Mononuclear cell (primary cell): ENCODE measurements around the gene HOXD11. TPM values are rescaled to one million over a fixed set of nuclear protein-coding genes. Genes with fewer than 3 reads are reported as not detected.

Experiments
- H3K27me3 ChIP-seq: 2 replicates; pipeline ENCODE4 v1.6.0; 2011; ENCODE audit warnings: low read length, control low read depth; ENCODE audit not compliant: insufficient read depth
- H3K4me1 ChIP-seq: 2 replicates; pipeline ENCODE4 v1.5.1; 2011; ENCODE audit warnings: mild to moderate bottlenecking, low read length, control low read depth; ENCODE audit not compliant: insufficient read depth
- H3K4me3 ChIP-seq: 2 replicates; pipeline ENCODE4 v1.5.1; 2011; ENCODE audit warnings: mild to moderate bottlenecking, low read length, moderate library complexity
- H3K9me3 ChIP-seq: 2 replicates; pipeline ENCODE4 v1.5.1; 2011; ENCODE audit warnings: low read depth, mild to moderate bottlenecking, control low read depth, low read length
- total RNA-seq: library from RNA; depleted of rRNA; stranded (reverse); fragments of >200 nt; gene quantifications from one replicate; pipeline ENCODE4 v1.2.3, GENCODE V29; 2012

The HOXD11 gene
- total RNA-seq, 1 donor = not detected

- no peaks in the 10 kb centered on the region for H3K9me3 ChIP-seq
- H3K4me1 ChIP-seq = no peaks in the 10 kb centered on the region
- H3K27me3 ChIP-seq = peaks cover 99% of the 10 kb centered on the region
- no peak within 1 kb of the TSS for H3K4me3 ChIP-seq
These were observed 9.1 kb downstream of the HOXD11 start, which contains the start of gene HOXD10 for GRCh38 chr2:176115883-176116813. TSS of gene HOXD10 (plus strand) at chr2:176116778. CDS start at chr2:176116834, 56 bp downstream.

GRCh38 chr2:176117162-176117822, 10.2 kb downstream of the HOXD11 start:
- peaks cover 99% of the 10 kb centered on the region for H3K27me3 ChIP-seq
- no peaks in the 10 kb centered on the region for H3K9me3 ChIP-seq
- peaks cover 7% of the 10 kb centered on the region for H3K4me1 ChIP-seq
- no peak overlapping the region for H3K4me3 ChIP-seq

DNA sequence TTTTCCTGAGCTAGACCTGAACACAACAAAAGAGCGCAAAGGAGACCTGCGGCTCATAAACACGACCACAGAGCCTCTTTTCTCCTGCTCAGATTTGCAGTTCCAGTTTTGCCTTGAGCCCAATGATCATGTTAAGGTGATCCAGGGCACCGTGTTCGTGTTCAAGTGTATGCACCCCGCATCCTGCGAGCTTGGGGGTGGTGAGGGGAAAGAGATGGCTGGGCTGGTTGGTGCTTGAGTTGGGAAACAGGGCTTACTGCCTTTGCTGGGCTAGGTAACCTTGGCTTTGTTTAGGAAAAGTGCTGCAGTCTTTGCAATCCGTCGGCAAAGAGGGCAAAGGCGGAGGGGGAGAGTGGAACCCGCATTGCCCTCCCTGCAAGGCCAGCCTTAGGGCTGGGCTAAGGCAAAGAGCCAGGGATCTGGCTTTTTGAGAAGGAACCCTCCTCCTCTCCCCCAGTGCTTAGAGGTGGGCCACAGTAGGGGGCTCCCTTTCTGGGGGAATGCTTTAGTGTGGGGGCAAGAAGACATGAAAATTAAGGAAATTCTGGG, 10.8 kb downstream of the HOXD11 start:
- H3K4me3 ChIP-seq = no peak overlapping the region
- H3K4me1 ChIP-seq = peaks cover 13% of the 10 kb centered on the region
- H3K9me3 ChIP-seq = no peaks in the 10 kb centered on the region
- H3K27me3 ChIP-seq = peaks cover 99% of the 10 kb centered on the region

DNA sequence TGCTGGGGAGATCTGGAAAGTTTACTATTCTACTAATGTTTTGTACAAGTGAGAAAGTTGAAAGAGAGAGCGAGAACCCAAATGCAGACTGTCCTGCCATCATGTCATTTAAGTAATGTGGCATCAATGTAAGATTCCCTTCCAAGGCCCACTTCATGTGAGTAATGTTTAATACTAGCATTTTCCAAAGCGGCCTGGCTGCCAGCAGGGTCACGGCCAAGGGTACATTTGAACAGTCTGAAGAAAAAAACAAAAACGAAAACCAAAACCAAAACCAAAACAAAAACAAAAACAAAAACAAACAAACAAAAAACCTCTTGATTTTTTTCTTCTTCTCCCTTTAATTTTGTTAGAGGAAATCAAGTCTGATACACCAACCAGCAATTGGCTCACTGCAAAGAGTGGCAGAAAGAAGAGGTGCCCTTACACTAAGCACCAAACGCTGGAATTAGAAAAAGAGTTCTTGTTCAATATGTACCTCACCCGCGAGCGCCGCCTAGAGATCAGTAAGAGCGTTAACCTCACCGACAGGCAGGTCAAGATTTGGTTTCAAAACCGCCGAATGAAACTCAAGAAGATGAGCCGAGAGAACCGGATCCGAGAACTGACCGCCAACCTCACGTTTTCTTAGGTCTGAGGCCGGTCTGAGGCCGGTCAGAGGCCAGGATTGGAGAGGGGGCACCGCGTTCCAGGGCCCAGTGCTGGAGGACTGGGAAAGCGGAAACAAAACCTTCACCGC, 11.7 kb downstream of the HOXD11 start:
- Histone ChIP-seq H3K4me3 (no peak overlapping the region), H3K4me1 (peaks cover 18% of the 10 kb centered on the region), H3K27me3 (peaks cover 99% of the 10 kb centered on the region), H3K9me3 (no peaks in the 10 kb centered on the region)

- H3K4me1 ChIP-seq = peaks cover 18% of the 10 kb centered on the region
- no peak overlapping the region for H3K4me3 ChIP-seq
- peaks cover 99% of the 10 kb centered on the region for H3K27me3 ChIP-seq
- H3K9me3 ChIP-seq = no peaks in the 10 kb centered on the region
These were observed 13.5 kb downstream of the HOXD11 start for GRCh38 chr2:176120364-176121189.

DNA sequence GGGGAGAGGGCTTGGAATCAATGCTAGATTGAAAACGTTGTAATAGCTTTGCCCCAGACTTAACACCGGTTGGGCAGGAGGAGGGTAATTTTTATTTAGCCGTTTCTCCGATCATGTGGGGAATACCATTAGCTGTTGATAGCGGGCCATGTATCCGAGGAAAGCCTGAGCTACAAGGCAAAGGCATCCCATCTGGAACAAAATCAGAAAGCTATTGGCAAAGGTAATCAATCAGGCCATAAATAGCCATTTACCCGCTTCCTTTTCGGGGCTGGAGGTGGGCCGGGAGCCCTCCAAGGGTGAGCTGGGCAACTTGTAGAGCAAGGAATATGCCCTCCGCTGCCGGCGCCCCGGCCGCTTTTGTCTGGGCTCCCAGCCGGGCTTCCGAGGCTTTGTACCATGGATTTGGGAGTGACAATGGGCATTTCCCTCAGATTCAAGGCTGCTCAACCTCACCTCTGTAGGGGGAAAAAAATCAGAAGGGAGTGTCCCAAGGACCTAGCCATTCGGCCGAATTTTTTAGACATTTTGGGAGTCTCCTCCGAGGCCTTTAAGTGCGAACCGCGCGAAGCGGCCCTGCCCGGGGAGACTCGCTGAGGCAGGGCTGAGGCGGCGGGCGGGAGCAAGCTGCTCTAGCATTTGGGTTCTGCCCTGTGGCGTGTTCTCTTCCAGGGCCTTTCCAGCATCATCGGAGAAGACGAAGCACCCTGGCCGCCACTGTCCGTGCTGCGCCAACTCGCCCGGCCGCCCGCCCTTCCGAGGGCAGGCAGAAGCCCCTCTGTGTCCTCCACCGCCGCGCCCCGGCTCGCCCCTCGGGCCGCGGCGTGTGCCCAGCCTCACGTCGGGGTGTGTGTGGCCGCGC, 14.3 kb downstream of the HOXD11 start:
- Histone ChIP-seq H3K4me1 (peaks cover 18% of the 10 kb centered on the region), H3K27me3 (peaks cover 99% of the 10 kb centered on the region), H3K4me3 (no peak overlapping the region), H3K9me3 (no peaks in the 10 kb centered on the region)

- H3K27me3 ChIP-seq = peaks cover 99% of the 10 kb centered on the region
- no peak overlapping the region for H3K4me3 ChIP-seq
- H3K4me1 ChIP-seq = peaks cover 18% of the 10 kb centered on the region
- no peaks in the 10 kb centered on the region for H3K9me3 ChIP-seq
These were observed 15.1 kb downstream of the HOXD11 start for GRCh38 chr2:176122052-176122682.

DNA sequence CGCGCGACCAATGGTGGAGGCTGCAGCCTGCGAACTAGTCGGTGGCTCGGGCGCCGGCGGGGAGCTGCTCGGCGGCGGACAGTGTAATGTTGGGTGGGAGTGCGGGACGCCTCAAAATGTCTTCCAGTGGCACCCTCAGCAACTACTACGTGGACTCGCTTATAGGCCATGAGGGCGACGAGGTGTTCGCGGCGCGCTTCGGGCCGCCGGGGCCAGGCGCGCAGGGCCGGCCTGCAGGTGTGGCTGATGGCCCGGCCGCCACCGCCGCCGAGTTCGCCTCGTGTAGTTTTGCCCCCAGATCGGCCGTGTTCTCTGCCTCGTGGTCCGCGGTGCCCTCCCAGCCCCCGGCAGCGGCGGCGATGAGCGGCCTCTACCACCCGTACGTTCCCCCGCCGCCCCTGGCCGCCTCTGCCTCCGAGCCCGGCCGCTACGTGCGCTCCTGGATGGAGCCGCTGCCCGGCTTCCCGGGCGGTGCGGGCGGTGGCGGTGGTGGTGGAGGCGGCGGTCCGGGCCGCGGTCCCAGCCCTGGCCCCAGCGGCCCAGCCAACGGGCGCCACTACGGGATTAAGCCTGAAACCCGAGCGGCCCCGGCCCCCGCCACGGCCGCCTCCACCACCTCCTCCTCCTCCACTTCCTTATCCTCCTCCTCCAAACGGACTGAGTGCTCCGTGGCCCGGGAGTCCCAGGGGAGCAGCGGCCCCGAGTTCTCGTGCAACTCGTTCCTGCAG, 15.8 kb downstream of the HOXD11 start, which contains the start of gene HOXD9:
TSS of gene HOXD9 (plus strand) at position 37 of the 728 bp plus-strand sequence. CDS start at position 87, 50 bp downstream.
- H3K4me3 ChIP-seq = no peak within 1 kb of the TSS
- peaks cover 99% of the 10 kb centered on the region for H3K27me3 ChIP-seq
- H3K4me1 ChIP-seq = peaks cover 18% of the 10 kb centered on the region
- H3K9me3 ChIP-seq = no peaks in the 10 kb centered on the region

GRCh38 chr2:176123411-176124109, 16.5 kb downstream of the HOXD11 start:
- Histone ChIP-seq H3K4me3 (no peak overlapping the region), H3K9me3 (no peaks in the 10 kb centered on the region), H3K4me1 (peaks cover 18% of the 10 kb centered on the region), H3K27me3 (peaks cover 99% of the 10 kb centered on the region)

- Histone ChIP-seq H3K27me3 (peaks cover 100% of the 10 kb centered on the region), H3K4me1 (peaks cover 24% of the 10 kb centered on the region), H3K4me3 (no peak overlapping the region), H3K9me3 (no peaks in the 10 kb centered on the region)
These were observed 17.2 kb downstream of the HOXD11 start for GRCh38 chr2:176124110-176124946.

GRCh38 chr2:176124947-176125771, 18.1 kb downstream of the HOXD11 start:
- peaks cover 94% of the 10 kb centered on the region for H3K27me3 ChIP-seq
- no peak overlapping the region for H3K4me3 ChIP-seq
- peaks cover 27% of the 10 kb centered on the region for H3K4me1 ChIP-seq
- no peaks in the 10 kb centered on the region for H3K9me3 ChIP-seq
